Panc1 (cell line): ENCODE results near the gene TSPAN4.

ENCODE experiments used
- POLR2AphosphoS5 ChIP-seq: IDR thresholded peaks from 2 replicates; pipeline ENCODE4 v1.6.1; 2012; ENCODE audit warnings: mild to moderate bottlenecking, low read depth, low read length, moderate library complexity
- REST ChIP-seq, 2 experiments: IDR thresholded peaks; 2 replicates each; pipeline ENCODE4 v1.6.1; 2011 to 2012; ENCODE audit warnings: low read depth in 2 of 2, control low read depth in 1 of 2, low read length in 1 of 2, mild to moderate bottlenecking in 1 of 2, moderate library complexity in 1 of 2; ENCODE audit not compliant: insufficient read depth in 1 of 2
- SIN3A ChIP-seq: IDR thresholded peaks from 2 replicates; pipeline ENCODE4 v1.6.1; 2012; ENCODE audit warnings: low read depth, mild to moderate bottlenecking, low read length, moderate library complexity, borderline replicate concordance; ENCODE audit not compliant: insufficient read depth
- TCF7L2 ChIP-seq: IDR thresholded peaks from 2 replicates; pipeline ENCODE4 v1.6.1; 2011; ENCODE audit warnings: mild to moderate bottlenecking, low read depth, low read length, inconsistent platforms
- TF ChIP-seq, protein P1 (sequence below): fragments of 450-650 bp; IDR thresholded peaks from 2 replicates; pipeline ENCODE4 v1.5.1; 2017; ENCODE audit warnings: mild to moderate bottlenecking

DNA sequence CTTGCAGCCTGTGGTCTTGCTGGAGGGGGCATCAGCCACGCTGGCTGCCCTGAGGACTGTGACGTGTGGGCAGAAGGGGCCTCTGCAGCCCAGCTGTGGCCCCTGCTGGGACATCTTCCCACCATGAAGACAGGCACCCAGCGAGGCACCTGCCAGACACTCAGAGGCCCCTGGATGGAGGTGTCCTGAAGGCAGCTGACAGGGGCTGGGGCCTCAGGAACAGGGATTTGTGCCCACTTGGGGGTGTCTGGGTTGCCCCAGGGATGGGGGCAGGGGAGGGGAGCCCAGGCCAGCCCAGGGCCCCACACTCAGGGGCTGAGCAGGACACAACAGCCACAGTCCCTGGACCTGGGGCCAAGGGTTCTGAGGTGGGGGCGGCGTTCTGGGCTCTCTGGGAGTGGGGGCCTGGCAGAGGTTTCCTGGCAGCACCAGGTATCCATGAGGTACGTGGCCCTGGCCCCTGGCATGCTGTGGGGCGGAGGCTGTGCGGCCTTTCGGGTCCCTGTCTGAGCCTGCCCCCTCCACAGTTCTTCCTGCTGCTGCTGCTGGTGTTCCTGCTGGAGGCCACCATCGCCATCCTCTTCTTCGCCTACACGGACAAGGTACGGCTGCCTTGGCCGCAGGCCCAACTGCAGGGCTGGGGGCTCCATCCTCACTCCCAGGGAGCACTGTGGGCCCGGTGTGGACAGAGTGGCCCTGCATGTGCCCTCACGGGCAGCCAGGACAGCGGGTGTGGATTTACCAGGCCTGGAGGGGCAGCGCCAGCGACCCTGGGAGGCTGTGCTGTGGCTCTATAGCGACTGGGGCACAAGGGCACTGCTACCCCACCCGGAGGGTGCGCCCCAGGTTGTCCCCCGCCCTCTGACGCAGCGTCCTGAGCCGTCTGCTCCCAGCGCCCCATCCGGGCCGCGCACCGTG lies 21.5 kb downstream of the TSPAN4 start:
- TF ChIP-seq, protein P1, sequence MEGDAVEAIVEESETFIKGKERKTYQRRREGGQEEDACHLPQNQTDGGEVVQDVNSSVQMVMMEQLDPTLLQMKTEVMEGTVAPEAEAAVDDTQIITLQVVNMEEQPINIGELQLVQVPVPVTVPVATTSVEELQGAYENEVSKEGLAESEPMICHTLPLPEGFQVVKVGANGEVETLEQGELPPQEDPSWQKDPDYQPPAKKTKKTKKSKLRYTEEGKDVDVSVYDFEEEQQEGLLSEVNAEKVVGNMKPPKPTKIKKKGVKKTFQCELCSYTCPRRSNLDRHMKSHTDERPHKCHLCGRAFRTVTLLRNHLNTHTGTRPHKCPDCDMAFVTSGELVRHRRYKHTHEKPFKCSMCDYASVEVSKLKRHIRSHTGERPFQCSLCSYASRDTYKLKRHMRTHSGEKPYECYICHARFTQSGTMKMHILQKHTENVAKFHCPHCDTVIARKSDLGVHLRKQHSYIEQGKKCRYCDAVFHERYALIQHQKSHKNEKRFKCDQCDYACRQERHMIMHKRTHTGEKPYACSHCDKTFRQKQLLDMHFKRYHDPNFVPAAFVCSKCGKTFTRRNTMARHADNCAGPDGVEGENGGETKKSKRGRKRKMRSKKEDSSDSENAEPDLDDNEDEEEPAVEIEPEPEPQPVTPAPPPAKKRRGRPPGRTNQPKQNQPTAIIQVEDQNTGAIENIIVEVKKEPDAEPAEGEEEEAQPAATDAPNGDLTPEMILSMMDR: no peak
- TF ChIP-seq TCF7L2 (no peak), SIN3A (no peak), POLR2AphosphoS5 (no peak; the same call in 1 of the 2 replicates), REST (IDR thresholded peaks at IDR 0.05; ENCODE audit: insufficient read depth in 1 of 2, low read depth in 2 of 2, low read length in 1 of 2) (0 out of 4 replicates have a peak, but pooled peaks of 1 of the 2 experiments have one; percentile 5)
